ENCODE results near the gene ANXA9. TPM values are rescaled to one million over a fixed set of nuclear protein-coding genes. Genes with fewer than 3 reads are reported as not detected.

The ANXA9 gene
- total and polyA plus RNA-seq, 7 donors: 0.07 to 0.10 (median 0.07) TPM; not detected in 4

- 43 to 61% (median 46%) methylated on average over 11 of the region's 11 CpGs for WGBS, 3 donors
These were observed 5.0 kb upstream of the ANXA9 start for GRCh38 chr1:150976879-150977694.

DNA sequence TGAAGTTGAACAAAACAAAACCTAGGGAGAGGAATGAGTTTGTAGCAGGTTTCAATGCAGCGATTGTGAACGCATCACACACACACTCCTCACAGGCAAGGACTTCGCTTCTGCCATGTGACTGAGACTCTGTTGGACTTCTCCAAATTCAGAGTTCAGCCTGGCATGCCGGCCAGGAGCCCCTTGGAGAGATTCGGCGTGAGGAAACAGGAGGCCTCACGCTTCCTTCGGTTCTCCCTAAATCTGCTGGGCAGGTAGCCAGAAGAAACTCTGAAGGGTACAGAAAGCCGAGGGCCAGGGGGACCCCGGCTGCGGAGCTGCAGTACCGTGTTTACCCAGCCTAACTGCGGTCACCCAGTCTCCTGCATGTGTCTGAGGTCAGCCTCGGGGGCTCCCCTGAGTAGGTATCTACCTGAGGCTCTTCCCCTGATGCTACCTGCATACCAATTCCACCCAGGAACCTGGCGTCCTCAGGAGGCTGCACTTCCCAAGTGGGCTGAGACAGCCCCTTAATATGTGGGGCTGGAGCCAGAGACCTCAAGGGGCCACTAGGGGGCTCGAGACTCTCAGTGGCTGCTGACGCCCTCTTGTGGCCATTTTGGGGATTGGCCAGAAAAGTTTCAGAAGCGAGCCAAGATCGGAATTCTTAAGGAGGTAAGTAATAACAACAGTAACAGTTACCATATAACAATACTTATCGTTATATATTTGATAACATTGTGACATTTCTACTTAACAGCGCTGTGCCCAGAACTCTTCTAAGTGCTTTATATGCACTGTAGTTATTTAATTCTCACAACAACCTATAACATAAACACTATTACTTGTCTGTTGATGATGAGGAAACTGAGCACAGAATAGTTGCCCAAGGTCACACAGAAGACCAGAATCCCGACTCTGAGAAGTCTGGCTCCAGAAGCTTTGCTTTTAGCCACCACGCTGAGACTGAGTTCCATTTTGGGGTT lies 2.7 kb upstream of the ANXA9 start:
- Histone ChIP-seq H3K27me3 (ENCODE audit: insufficient read depth in 3 of 3, low read length in 2 of 3) (no peaks in the 10 kb centered on the region), H3K9me3 (no peaks in the 10 kb centered on the region), H3K4me3 (peak overlapping the region; percentile 26), H3K4me1 (peaks cover 8% of the 10 kb centered on the region), H3K36me3 (ENCODE audit: insufficient read depth in 1 of 2, low read depth in 1 of 2) (no peaks in the 10 kb centered on the region), H3K27ac (peak overlapping the region; percentile 54)
- 31 to 40% (median 32%) methylated on average over 23 of the region's 23 CpGs for WGBS, 3 donors
- ATAC-seq: peak; percentile 48 to 67 (median 62)
- intact Hi-C loops (cut with DNase I): loop anchor here in 1 of 2 donors (5.0 kb wide), 1 partner anchor 102 kb away; the partner anchor contains the start of gene ARNT
- TF ChIP-seq, protein P1, sequence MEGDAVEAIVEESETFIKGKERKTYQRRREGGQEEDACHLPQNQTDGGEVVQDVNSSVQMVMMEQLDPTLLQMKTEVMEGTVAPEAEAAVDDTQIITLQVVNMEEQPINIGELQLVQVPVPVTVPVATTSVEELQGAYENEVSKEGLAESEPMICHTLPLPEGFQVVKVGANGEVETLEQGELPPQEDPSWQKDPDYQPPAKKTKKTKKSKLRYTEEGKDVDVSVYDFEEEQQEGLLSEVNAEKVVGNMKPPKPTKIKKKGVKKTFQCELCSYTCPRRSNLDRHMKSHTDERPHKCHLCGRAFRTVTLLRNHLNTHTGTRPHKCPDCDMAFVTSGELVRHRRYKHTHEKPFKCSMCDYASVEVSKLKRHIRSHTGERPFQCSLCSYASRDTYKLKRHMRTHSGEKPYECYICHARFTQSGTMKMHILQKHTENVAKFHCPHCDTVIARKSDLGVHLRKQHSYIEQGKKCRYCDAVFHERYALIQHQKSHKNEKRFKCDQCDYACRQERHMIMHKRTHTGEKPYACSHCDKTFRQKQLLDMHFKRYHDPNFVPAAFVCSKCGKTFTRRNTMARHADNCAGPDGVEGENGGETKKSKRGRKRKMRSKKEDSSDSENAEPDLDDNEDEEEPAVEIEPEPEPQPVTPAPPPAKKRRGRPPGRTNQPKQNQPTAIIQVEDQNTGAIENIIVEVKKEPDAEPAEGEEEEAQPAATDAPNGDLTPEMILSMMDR (IDR thresholded peaks at IDR 0.05): peak; percentile 99
- peak; percentile 85 to 90 for DNase-seq

More at GRCh38 chr1:150976879-150977694, 5.0 kb upstream of the ANXA9 start:
- TF ChIP-seq, protein P1 (IDR thresholded peaks at IDR 0.05): no peak
- Histone ChIP-seq H3K27ac (peak overlapping the region; percentile 97), H3K4me3 (no peak overlapping the region), H3K27me3 (ENCODE audit: insufficient read depth in 3 of 3, low read length in 2 of 3) (no peaks in the 10 kb centered on the region), H3K9me3 (no peaks in the 10 kb centered on the region), H3K4me1 (peaks cover 22% of the 10 kb centered on the region), H3K36me3 (ENCODE audit: insufficient read depth in 1 of 2, low read depth in 1 of 2) (no peaks in the 10 kb centered on the region)
- intact Hi-C loops (cut with DNase I): loop anchor here in 1 of 2 donors (5.0 kb wide), 1 partner anchor 100 kb away; the partner anchor contains the start of gene ARNT
- ATAC-seq (peak; percentile 82 to 90 (median 86)), DNase-seq (peak; percentile 86 to 94)

DNA sequence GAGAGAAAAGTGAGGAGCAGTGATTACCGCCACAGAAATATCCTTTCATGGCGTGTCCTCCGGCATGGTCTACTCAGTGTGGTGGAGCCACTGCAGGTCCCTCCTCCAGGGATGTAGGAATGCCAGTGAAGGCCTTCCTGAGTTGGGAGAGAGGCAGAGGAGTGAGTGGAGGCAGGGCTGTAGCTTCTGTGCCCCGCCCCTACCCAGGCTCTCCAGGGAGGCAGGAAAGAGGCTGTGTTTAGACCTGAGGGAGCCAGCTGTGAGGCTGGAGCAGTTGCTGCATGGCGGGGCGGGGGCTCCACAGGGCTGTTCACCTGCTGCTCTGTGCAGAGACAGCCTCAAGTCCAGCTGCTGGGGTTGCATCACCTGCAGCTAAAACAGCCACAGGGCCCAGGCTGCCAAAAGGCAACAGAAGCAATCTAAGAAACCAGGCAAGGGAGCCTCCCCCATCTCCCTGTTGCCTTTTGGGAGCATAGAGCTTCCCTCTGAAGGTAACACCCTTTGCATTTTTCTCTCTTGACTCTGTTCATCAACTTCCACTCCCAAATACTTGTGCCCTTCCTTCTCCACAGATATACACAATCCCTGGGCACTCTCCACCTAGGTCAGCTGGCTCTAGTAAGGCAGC lies 801 bp upstream of the ANXA9 start:
- DNase-seq (no peak), ATAC-seq (no peak)
- Histone ChIP-seq H3K27me3 (ENCODE audit: insufficient read depth in 3 of 3, low read length in 2 of 3) (no peaks in the 10 kb centered on the region), H3K36me3 (ENCODE audit: insufficient read depth in 1 of 2, low read depth in 1 of 2) (no peaks in the 10 kb centered on the region), H3K27ac (no peak overlapping the region), H3K4me1 (peaks cover 8% of the 10 kb centered on the region), H3K9me3 (no peaks in the 10 kb centered on the region), H3K4me3 (no peak overlapping the region)
- TF ChIP-seq, protein P1 (IDR thresholded peaks at IDR 0.05): no peak
- 78 to 93% (median 87%) methylated on average over 6 of the region's 6 CpGs for WGBS, 3 donors
- intact Hi-C loops (cut with DNase I): no loop called here

DNA sequence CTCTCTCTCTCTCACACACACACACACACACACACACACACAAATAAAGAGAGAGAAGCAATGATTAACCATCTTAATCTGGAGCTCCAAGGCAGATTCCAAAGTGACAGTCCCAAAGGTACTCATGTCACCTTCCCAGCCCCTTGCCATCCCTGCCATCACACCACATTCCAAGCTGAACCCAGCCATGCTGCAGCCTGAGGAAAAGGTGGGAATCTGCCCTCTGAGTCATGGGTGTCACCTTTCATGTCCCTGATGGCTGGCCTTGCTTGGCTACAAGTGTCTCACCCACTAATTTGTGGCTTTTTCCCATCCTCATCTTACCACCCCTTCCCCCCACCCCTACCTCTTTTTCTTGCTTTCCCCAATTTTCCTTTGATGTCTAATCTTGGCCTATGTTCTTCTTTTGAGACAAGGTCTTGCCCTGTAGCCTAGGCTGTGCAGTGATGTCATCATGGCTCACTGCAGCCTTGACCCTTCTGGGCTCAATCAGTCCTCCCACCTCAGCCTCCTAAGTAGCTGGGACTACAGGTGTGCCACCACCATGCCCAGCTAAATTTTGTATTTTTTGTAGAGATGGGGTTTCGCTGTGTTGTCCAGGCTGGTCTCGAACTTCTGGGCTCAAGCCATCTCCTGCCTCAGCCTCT lies 3.2 kb downstream of the ANXA9 start:
- WGBS, 3 donors: 88 to 94% (median 91%) methylated on average over 2 of the region's 2 CpGs
- Histone ChIP-seq H3K27me3 (ENCODE audit: insufficient read depth in 3 of 3, low read length in 2 of 3) (no peaks in the 10 kb centered on the region), H3K27ac (no peak overlapping the region), H3K36me3 (ENCODE audit: insufficient read depth in 1 of 2, low read depth in 1 of 2) (no peaks in the 10 kb centered on the region), H3K4me1 (no peaks in the 10 kb centered on the region), H3K4me3 (no peak overlapping the region), H3K9me3 (no peaks in the 10 kb centered on the region)
- intact Hi-C loops (cut with DNase I): no loop called here
- ATAC-seq (peak in 1 of 4 donors; percentile 52), DNase-seq (no peak)
- TF ChIP-seq, protein P1 (IDR thresholded peaks at IDR 0.05): no peak

Measured in psoas muscle (tissue), 8 donors.